GM18505 (cell line): ENCODE results near the gene CPT2.

Experiments
- ATAC-seq: cut with Tn5 transposase; IDR thresholded peaks from one replicate; pipeline ENCODE4 v1.9.1; 2021; ENCODE audit not compliant: unreplicated experiment
- POLR2A ChIP-seq: IDR thresholded peaks from 4 replicates; pipeline ENCODE4 v1.6.1; 2011; ENCODE audit warnings: borderline replicate concordance; ENCODE audit not compliant: insufficient read depth, insufficient read length; ENCODE audit errors: extremely low read depth

CPT2 gene

DNA sequence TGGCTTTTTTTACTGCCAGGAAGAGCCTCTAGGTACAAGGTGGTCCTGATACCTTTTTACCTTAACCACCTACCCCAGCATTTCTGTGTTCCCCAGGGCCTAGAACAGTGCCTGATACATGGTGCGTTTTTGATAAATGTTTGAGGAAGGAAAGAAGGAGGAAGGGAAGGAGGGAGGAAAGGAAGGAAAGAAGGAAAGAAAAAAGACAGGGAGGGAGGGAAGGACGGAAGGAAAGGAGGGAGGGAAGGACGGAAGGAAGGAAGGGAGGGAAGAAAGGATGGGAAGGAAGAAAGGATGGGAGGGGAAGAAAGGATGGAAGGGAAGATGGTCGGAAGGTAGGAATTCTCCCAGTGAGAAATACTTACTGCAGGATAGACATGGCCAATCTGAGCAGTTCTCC, 53.7 kb downstream of the CPT2 start:
- TF ChIP-seq POLR2A: no peak
- ATAC-seq: no peak

- no peak for TF ChIP-seq POLR2A
- ATAC-seq: no peak
Measured at GRCh38 chr1:53254011-53254640, 57.5 kb downstream of the CPT2 start.

DNA sequence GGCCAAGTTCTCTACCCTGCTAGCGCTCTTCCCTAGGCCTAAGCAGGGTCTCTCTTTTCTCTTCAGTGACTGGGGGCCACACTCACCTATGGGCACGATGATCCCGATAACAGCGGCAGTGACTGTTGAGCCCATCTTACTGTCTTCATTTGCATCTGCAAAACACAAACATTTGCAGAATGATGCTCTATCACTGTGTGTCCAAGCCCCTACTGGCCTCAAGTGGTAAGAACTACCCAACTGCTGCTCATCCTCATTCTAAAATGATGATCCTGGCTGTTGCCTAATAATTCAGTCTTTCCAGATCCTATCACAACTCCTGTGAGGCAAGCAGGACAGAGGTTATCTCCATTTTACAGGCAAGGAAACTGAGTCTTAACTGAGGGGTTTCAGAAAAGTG, 58.4 kb downstream of the CPT2 start:
- TF ChIP-seq POLR2A: no peak
- no peak for ATAC-seq

- ATAC-seq: no peak
Measured at GRCh38 chr1:53256511-53257453, 60.2 kb downstream of the CPT2 start.

GRCh38 chr1:53257454-53258081, 60.9 kb downstream of the CPT2 start:
- no peak for TF ChIP-seq POLR2A
- ATAC-seq: no peak

More at GRCh38 chr1:53256511-53257453, 60.2 kb downstream of the CPT2 start:
- no peak for TF ChIP-seq POLR2A

GRCh38 chr1:53258216-53258615, 61.6 kb downstream of the CPT2 start:
- no peak for TF ChIP-seq POLR2A
- no peak for ATAC-seq

- ATAC-seq: no peak
- no peak for TF ChIP-seq POLR2A
Measured at GRCh38 chr1:53259932-53260331, 63.3 kb downstream of the CPT2 start.

DNA sequence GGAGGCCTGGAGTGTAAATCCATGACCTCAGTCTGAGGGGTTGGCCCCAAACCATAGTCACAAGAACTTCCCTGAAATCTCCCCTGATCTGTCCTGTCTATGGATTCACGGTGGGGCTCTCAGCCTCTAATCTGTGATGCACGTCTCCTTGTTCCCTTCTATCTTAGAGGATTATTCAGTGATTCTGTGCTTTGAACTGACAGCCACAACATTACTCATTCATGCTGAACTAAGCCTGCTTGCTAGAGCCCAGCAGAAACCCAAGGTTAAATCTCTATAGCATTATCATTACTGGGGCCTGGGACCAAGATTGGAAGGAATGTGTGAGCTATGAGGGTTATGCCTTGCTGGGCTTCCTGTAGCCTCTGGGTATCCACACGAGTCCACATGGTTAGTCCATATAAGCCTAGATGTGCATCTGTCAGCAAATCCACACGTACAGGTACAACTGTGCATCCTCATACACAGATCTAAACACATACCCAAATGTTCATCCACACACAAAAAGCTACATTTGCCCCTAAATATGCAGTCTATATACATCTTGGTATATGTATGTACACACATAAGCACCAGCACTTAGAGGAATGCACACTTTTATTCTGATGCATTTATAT, 64.1 kb downstream of the CPT2 start:
- ATAC-seq: no peak
- TF ChIP-seq POLR2A: no peak

DNA sequence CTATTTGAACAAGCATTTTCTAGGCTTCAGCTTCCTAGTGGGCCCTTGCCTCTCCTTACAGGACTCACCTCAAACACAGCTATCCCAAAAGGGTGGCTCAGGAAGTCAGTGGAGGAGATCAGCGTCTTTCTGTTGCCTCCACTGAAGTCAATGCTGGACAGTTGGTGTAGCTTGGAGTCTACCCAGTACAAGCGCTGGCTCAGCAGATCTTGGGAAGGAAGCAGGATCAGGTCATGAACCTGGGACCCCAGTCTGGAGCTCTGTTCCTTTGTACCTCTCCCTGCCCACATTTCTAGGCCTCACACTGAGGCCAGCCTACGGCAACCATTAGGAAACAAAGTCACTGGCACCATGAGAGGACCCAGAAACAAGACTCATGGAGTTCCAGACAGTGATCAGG, 65.4 kb downstream of the CPT2 start:
- ATAC-seq: no peak
- TF ChIP-seq POLR2A: no peak
